Measurements from ENCODE around the gene COL5A1.
A peak's percentile ranks its signal among the peaks of the same experiment; 100 is the strongest.

COL5A1 gene

DNA sequence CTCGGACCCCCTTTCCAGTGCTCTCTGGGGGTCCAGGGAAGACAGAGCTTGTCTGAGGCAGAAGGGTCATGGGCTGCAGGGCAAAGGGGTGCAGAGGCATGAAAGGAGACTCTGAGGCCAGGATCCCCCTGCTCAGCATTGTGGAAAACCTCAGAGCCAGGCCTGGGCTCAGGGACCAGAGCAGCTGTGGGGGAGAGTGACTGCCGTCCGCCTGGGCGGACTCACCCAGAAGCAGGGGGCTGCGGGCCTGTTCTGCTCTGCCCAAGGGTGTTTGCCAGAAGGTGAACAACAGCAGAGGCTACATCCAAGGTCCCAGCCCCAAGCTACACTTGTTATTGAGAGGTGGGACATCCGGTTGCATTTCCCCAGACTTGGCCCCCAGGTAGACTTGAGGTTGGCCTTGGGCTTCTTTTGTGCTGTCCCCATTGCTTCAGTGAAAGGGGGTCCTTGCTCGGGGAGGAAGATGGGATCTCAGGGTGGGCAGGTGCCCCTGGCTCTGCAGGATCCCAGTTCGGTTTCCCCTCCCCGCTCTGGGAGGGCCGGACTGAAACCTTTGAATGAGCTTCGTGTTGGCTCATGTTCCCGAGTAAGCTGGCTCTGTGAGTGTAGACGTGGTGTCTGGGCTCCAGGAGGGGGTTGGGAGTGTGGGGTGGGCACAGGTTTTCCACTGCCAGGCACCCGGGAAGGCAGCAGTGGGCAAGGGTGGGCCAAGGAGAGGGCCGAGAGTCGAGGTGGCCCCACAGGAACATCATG lies 92.1 kb downstream of the COL5A1 start:
- TF ChIP-seq, protein P1, sequence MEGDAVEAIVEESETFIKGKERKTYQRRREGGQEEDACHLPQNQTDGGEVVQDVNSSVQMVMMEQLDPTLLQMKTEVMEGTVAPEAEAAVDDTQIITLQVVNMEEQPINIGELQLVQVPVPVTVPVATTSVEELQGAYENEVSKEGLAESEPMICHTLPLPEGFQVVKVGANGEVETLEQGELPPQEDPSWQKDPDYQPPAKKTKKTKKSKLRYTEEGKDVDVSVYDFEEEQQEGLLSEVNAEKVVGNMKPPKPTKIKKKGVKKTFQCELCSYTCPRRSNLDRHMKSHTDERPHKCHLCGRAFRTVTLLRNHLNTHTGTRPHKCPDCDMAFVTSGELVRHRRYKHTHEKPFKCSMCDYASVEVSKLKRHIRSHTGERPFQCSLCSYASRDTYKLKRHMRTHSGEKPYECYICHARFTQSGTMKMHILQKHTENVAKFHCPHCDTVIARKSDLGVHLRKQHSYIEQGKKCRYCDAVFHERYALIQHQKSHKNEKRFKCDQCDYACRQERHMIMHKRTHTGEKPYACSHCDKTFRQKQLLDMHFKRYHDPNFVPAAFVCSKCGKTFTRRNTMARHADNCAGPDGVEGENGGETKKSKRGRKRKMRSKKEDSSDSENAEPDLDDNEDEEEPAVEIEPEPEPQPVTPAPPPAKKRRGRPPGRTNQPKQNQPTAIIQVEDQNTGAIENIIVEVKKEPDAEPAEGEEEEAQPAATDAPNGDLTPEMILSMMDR (conservative IDR thresholded peaks at IDR 0.05; ENCODE audit: low read length), result no peak
- H3K4me3 ChIP-seq (ENCODE audit: low read length), result no peak overlapping the region
- no peak for DNase-seq (ENCODE audit: low read depth)

DNA sequence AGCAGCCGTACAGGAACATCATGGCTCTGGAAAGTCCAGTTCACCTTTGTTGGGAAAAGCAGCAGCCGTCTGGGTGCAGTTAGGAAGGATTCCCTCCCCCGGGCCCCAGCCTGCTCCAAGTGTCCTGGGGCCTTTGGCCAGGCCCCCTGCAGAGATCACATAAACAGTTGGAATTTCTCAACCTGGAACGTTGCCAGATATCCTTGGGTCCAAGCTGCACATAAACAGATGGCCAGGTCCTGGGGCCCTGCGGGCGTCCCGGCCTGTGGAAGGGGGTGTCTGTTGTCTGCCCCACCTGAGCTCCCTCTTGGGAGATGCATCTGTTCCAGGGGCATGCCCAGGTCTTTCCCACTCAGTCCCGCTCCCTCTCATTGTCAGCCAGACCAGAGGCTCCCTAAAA lies 92.7 kb downstream of the COL5A1 start:
- no peak overlapping the region for H3K4me3 ChIP-seq (ENCODE audit: low read length)
- TF ChIP-seq, protein P1 (conservative IDR thresholded peaks at IDR 0.05; ENCODE audit: low read length), result no peak
- peak; percentile 75 for DNase-seq (ENCODE audit: low read depth)

DNA sequence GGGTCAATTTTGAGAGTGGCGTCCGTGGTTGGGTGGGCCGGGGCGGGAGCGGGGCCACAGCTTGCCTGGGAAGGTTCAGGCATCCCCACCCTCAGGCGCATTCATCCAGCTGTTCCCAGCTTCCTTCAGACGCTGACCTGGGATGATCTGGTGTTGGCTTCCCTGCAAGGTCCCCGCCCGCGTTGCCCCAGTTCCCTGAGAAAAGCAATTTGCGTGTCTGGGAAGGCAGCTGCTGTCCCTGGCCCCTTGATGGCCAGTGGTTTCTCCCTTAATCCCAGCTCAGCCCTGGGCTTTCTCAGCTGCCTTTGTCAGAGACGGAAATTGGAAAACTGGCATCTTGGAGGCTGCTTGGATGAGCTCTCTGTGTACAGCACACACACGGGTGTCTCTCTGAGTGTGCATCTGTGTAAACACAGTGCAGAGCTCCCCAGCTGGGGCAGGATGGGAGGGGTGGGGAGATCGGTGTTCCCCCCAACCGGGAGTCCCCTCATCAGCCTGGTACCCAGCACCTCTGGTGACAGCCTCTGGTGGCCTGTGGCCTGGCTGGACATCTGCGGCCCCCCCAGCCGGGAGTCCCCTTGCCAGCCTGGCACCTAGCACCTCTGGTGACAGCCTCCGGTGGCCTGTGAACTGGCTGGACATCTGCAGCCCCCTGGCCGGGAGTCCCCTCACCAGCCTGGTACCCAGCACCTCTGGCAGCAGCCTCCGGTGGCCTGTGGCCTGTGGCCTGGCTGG lies 94.0 kb downstream of the COL5A1 start:
- TF ChIP-seq, protein P1 (conservative IDR thresholded peaks at IDR 0.05; ENCODE audit: low read length), result no peak
- no peak overlapping the region for H3K4me3 ChIP-seq (ENCODE audit: low read length)

DNA sequence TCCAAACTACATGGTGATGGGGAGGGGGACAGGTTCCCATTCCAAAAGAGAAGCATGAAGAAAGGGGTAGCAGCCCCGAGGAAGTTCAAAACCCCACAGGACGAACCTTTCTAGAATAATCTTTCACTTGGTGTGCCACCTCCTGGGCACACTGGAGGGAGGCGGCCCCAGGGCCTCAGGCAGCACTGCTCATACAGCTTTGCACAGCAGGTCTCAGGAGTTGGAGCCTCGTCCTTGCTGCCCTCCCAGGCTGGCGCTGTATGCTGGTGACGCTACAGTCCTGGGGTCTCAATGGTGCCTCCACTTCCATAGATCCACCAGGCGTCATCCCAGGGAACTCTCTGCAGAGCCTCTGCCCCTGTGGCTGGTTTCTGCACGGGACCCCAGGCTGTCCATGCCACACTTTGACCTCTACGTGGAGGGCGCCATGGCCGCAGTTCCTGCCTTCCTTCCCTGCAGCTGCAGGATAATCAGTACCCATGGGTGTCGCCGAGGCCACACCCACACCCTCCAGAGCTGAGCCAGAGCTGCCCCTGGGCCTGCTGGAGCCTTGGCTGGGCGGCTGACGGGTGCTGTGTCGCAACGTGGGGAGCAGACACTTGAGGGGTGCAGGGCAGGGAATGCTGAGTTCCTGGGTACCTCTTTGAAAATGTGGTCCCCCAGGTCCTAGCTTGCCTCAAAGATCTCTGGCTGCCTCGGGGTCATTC lies 95.3 kb downstream of the COL5A1 start:
- TF ChIP-seq, protein P1 (conservative IDR thresholded peaks at IDR 0.05; ENCODE audit: low read length), result no peak

More for the DNA sequence above, 94.0 kb downstream of the COL5A1 start:
- DNase-seq (ENCODE audit: low read depth), result peak; percentile 39

DNA sequence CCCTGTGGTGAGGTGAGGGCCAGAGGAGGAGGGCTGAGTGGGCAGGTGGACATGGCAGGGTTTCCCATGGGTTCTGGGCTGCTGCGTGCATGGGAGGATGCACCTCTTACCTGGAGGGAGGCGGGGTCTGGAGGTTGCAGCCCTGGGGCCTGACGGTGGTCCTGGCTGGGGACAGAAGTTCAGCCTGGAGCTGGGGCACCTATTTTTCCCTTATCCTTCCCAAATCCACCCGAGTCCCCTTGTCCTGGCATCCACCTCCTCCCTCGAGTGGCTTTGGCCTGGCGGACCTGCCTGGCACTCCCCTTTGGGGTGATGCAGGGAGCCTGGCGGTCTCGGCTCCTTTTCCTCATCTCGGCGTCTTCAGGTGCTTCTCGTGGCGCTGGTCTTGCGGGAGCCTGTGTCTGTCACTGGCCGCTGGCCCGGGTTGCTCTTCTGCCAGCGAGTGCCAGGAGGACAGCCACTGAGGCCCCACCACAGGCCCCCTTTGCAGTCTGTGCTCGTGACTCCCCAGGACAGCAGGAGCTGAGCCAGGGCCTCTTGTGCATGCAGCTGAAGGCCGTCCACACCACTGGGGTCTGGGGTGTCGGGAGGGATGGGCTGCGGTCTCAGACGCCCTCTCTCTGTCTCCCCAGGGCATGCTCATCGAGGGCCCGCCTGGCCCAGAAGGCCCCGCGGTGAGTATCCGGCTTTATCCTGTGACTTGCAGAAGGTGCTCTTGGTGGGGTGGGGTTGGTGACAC lies 96.4 kb downstream of the COL5A1 start:
- TF ChIP-seq, protein P1 (conservative IDR thresholded peaks at IDR 0.05; ENCODE audit: low read length), result no peak
- DNase-seq (ENCODE audit: low read depth), result no peak
- no peak overlapping the region for H3K4me3 ChIP-seq (ENCODE audit: low read length)

More for the DNA sequence above, 95.3 kb downstream of the COL5A1 start:
- no peak for DNase-seq (ENCODE audit: low read depth)
- H3K4me3 ChIP-seq (ENCODE audit: low read length), result no peak overlapping the region

DNA sequence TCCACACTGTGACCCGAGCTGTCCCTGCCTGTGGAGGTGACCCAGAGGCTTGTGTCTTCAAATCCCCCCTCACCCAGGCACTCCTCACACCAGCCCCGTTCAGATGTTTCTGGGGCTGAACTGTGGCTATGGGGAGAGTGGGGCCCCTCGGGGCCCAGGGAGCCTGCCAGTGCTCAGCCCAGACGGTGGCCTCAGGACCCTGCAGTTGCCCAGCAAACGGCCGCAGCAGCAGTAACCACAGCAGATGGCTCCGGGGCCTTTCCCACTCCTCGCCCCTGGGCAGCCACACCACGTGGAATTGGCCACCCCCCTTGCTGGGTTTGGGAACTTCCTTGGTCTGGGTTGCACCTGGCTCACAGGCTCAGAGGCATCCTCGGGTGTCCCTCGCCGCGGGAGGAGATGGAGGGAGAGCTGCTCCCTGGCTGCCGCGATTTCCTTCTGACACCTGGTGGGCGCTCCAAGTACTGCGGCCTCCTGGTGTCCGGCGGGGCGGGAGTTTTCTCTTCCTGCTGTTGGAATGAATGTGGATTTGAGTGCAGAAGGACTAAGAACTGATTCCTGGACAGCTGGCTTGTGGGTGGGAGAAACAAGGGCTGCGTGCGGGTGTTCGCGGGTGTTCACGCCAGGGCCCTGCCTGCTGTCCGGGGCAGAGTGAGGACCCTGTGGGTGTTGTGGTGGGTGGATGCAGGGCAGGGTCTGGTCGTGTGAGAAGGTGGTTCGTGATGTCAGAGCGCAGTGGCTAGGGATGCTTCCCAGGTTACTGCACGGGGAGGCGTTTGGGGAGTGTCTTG lies 97.5 kb downstream of the COL5A1 start:
- peak; percentile 52 for DNase-seq (ENCODE audit: low read depth)
- TF ChIP-seq, protein P1 (conservative IDR thresholded peaks at IDR 0.05; ENCODE audit: low read length), result peak; percentile 71
- H3K4me3 ChIP-seq (ENCODE audit: low read length), result no peak overlapping the region
